Colonic mucosa (tissue), 4 donors: ENCODE data around the gene GPR83. TPM values are rescaled to one million over a fixed set of nuclear protein-coding genes. Genes with fewer than 3 reads are reported as not detected.

Experiments
- DNase-seq: peaks from one replicate; pipeline ENCODE4 v3.0.0-alpha.2; 2020
- H3K27ac ChIP-seq: fragments of 200-600 bp; one replicate; pipeline ENCODE4 v1.8.0; 2021
- H3K27me3 ChIP-seq: fragments of 200-600 bp; one replicate; pipeline ENCODE4 v1.8.0; 2021
- H3K36me3 ChIP-seq: fragments of 200-600 bp; one replicate; pipeline ENCODE4 v1.8.0; 2021
- H3K4me1 ChIP-seq: fragments of 200-600 bp; one replicate; pipeline ENCODE4 v1.8.0; 2021; ENCODE audit warnings: mild to moderate bottlenecking
- H3K4me3 ChIP-seq: fragments of 200-600 bp; one replicate; pipeline ENCODE4 v1.8.0; 2021
- H3K9ac ChIP-seq, 2 donors: one replicate each; pipeline ENCODE4 v1.7.0; 2013; ENCODE audit warnings: control low read depth in 2 of 2, low read depth in 2 of 2, low read length in 2 of 2
- H3K9me3 ChIP-seq: fragments of 200-600 bp; one replicate; pipeline ENCODE4 v1.8.0; 2021
- CTCF ChIP-seq: fragments of 200-600 bp; IDR thresholded peaks from one replicate; pipeline ENCODE4 v1.8.0; 2022; ENCODE audit warnings: antibody characterized with exemption, mild to moderate bottlenecking
- intact Hi-C: fragments of 100-400 bp; cut with DNase I; formaldehyde crosslinking; loops from one replicate; pipeline ENCODE4 v1.14.1; 2022
- total RNA-seq, 2 donors: library from RNA; stranded (reverse); fragmentation: NEBNext Ultra II Directional in 1 of 2; extraction: Animal tissue kit (Norgen Biotek cat#: 25700) in 1 of 2; gene quantifications; one replicate each; pipeline ENCODE4 v1.2.1, GENCODE V29; 2021
- donor health status: healthy.
- donor health status: DM: no; HTN: no; CAD: no.
- donor health status: DM: no; HTN: no; CAD: no.

Gene GPR83
- total RNA-seq, 2 donors from 2014 or later = 0.13 TPM; not detected in 1

DNA sequence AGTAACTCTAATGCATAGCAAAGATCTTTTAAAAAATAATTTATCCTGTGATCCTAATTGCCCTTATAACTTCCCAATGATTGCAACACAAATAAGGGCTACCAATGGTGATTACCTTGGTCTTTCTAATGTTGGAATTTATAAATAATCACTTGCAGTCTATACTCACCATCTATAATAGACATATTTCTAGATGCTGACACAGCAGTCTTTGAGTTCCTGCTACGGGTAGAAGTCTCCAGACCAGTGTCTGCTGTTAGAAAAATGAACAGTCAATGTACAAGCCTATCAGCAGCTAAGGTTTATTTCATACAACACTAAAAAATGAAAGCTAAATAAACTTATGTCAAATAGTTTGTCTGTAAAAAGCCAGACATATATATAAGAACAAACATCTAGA lies 44.4 kb upstream of the GPR83 start:
- intact Hi-C loops = no loop called here
- no peak for TF ChIP-seq CTCF

DNA sequence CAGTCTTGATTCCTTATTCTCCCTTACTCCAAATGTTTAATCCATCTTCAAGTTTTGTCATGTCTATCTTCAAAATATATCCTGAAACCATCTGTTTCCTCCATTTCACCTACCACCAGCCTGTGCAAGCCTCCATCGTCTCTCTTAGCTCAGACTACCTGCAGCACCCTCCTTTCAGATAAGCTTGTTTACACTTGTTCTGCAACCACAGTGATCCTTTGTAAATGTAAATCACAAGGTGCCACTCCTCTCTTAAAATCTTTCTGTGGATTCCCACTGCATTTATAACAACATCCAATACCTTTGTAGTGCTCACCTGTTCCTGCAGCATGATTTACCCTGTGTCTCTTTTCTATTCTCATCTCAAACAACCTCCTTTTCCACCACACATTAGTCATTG lies 31.8 kb upstream of the GPR83 start:
- DNase-seq = no peak
- intact Hi-C loops = no loop called here
- Histone ChIP-seq H3K36me3 (no peaks in the 10 kb centered on the region), H3K27ac (no peak overlapping the region), H3K4me3 (no peak overlapping the region), H3K4me1 (no peaks in the 10 kb centered on the region), H3K27me3 (no peaks in the 10 kb centered on the region), H3K9me3 (no peaks in the 10 kb centered on the region), H3K9ac (no peak overlapping the region)
- no peak for TF ChIP-seq CTCF

More for the DNA sequence above, 44.4 kb upstream of the GPR83 start:
- H3K4me3 ChIP-seq = no peak overlapping the region
- no peak for DNase-seq
- no peaks in the 10 kb centered on the region for H3K9me3 ChIP-seq
- no peaks in the 10 kb centered on the region for H3K36me3 ChIP-seq
- H3K27ac ChIP-seq = no peak overlapping the region
- H3K9ac ChIP-seq = no peak overlapping the region
- no peaks in the 10 kb centered on the region for H3K4me1 ChIP-seq
- no peaks in the 10 kb centered on the region for H3K27me3 ChIP-seq

GRCh38 chr11:94424662-94425061 lies 23.4 kb upstream of the GPR83 start:
- H3K4me3 ChIP-seq = no peak overlapping the region
- no peak for TF ChIP-seq CTCF
- no peak for DNase-seq
- no peaks in the 10 kb centered on the region for H3K9me3 ChIP-seq
- H3K9ac ChIP-seq = no peak overlapping the region
- intact Hi-C loops = no loop called here
- no peaks in the 10 kb centered on the region for H3K27me3 ChIP-seq
- H3K36me3 ChIP-seq = no peaks in the 10 kb centered on the region
- H3K4me1 ChIP-seq = no peaks in the 10 kb centered on the region
- no peak overlapping the region for H3K27ac ChIP-seq

DNA sequence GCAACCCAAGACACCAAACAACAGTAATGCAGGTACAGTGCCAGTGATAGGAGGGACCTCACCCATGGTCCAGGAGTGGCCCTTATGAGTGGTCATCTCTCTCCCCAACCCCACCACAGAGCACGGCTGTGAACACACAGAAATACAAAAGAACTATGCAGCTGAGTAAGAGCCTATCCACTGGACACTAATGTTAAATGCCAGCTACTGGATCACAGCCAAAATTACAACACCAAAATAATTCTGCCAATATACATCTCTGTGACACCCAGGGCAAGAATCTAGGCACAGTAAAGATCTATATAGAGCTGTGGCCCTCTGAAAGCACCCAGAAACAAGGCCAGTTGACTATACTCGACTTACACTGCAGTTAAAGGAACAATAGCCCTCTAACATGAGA lies 22.8 kb upstream of the GPR83 start:
- Histone ChIP-seq H3K4me1 (no peaks in the 10 kb centered on the region), H3K27me3 (no peaks in the 10 kb centered on the region), H3K36me3 (no peaks in the 10 kb centered on the region), H3K4me3 (no peak overlapping the region), H3K9ac (no peak overlapping the region), H3K9me3 (no peaks in the 10 kb centered on the region), H3K27ac (no peak overlapping the region)
- intact Hi-C loops = no loop called here
- TF ChIP-seq CTCF = no peak
- no peak for DNase-seq

- Histone ChIP-seq H3K27me3 (no peaks in the 10 kb centered on the region), H3K4me1 (no peaks in the 10 kb centered on the region), H3K9me3 (no peaks in the 10 kb centered on the region), H3K9ac (no peak overlapping the region), H3K27ac (no peak overlapping the region), H3K4me3 (no peak overlapping the region), H3K36me3 (no peaks in the 10 kb centered on the region)
- intact Hi-C loops = no loop called here
- DNase-seq = no peak
- no peak for TF ChIP-seq CTCF
Measured at GRCh38 chr11:94423507-94423906, 22.3 kb upstream of the GPR83 start.
